Superior temporal gyrus (tissue), 1 donor: ENCODE measurements around the gene MED23.

Source experiments
- DNase-seq: peaks from one replicate; pipeline ENCODE4 v3.0.0-alpha.2; 2016; ENCODE audit errors: extremely low spot score

Gene MED23

DNA sequence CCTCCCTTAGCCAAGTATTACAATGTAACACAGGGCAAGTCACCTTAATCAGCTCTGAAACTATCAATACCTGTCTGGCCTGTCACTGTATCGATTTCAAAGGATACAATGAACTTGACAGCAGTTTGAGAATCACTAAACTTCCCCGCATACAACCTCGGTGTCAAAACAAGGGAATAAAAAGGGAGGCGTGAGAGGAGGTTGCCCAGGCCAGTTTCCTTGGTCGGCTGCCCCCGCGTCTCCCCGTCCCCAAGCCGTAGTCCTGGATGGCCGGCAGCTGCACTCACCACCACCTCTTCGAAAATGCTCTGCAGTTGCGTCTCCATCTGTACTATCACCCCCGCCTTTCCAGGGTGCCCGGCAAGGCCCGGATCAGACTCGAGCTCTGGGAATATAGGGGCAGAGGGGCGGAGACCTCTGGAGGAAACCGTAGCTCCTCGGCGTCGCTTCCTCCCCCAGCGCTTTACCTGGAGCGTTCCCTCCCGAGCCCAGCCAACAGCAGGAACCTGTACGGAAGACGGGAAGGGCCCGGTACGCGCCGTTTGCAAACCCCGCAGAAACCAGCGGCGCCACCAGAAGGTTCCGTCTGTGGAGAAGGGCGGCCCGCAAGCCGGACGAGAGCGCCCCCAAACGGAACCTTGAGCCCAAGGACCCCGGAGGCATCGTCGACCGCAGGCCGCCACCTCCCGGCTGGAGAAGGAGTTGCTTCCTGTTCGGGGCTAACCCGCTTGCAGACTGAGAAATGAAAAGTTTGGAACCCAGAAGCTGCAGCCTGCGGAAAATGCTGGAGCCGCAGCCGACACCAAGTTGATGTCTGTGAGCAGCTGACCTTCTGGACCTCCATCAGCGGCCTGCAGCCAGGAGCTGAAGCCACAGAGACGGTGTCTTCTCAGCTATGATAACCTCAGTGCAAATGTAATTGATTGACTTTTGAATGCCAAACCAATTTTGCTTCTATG is at the start of gene MED23:
TSS of gene MED23 (minus strand) at position 519 of the 959 bp plus-strand sequence. CDS start at position 326, 193 bp downstream.
- peak; percentile 95 for DNase-seq

GRCh38 chr6:131673184-131673583 is 45.1 kb upstream of the MED23 start:
- DNase-seq, result no peak

DNA sequence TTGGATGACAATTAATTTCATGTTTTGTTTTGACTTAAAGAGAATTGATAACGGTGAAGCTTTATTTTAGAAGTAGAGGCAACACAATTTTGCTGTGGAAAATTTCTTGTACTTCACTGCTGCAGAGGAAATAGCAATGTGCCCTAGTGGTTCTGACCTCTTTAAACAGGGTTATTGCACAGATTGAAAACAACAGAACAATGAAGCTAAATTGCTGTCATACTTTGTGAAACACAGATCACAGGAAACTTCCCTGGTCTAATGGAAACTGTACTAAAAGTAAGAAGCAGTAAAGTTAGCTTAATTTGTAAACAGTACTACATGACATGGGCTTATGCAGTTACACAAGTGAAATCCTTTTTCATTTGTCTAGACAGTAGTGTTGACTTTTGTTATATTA is 41.8 kb upstream of the MED23 start:
- DNase-seq, result no peak

GRCh38 chr6:131663578-131664165 is 35.6 kb upstream of the MED23 start:
- no peak for DNase-seq

- no peak for DNase-seq
Measured at GRCh38 chr6:131660195-131660594, 32.2 kb upstream of the MED23 start.

DNA sequence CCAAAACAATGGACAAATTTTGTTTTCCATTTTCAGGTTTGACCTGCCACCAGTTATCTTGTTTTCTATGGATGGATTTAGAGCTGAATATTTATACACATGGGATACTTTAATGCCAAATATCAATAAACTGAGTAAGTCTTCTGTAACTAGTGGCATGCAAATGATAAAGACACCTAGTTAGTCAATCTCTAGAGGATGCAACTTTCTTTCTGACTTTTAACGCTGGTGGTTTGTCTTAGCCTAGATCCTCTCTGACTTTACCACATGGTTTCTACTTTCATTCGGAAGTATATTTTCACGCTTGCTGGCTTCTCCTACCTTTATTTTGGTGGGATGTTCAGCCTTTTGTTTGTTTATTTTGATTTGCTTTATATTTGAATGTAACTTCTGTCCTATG is 30.2 kb upstream of the MED23 start:
- no peak for DNase-seq

DNA sequence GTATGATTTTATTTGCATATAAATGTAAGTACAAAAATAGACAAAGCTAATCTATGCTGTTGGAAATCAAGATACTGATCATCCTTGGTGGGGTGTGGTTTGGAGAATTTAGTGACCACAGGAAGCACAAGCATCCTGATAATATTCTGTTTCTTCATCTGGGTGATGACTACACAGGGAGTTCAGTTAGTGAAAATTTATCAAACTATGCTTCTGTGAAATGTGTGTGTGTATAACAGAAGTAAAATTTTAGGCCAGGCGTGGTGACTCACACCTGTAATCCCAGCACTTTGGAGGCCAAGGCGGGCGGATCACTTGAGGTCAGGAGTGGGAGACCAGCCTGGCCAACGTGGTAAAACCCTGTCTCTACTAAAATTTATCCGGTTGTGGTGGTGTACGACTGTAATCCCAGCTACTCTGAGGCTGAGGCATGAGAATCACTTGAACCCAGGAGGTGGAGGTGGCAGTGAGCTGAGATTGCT is 29.6 kb upstream of the MED23 start:
- no peak for DNase-seq

DNA sequence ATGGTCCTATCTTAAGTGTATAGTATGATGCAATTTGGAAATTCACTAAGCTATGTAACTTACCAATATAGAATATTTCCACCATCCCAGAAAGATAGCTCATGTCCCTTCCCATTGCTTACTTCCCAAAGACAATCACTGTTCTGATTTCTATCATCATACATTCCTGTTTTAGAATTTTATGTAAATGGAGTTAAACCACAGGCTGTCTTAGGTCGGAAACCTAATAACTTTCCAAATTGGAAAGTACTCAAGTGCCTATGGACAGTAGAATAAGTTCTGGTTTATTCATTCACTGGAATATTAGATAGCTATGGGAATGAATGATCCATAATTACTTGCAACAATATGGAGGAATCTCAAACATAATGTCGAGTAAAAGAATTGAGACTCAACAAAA is 29.2 kb upstream of the MED23 start:
- no peak for DNase-seq

DNA sequence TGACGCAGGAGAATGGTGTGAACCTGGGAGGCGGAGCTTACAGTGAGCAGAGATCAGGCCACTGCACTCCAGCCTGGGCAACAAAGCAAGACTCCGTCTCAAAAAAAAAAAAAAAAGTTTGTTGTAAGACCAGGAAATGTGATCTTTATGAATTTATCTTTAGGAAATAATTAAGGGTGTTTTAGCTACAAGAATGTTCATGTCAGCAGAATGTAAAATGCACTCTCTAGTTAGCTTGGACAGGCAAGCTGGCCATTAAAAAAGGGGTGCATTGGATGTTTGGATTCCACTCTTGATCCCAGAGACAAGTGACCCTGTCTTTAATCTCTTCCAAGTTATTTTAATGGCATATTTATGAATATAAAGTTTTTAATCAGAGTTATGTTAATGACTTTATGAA is 28.6 kb upstream of the MED23 start:
- DNase-seq, result no peak

DNA sequence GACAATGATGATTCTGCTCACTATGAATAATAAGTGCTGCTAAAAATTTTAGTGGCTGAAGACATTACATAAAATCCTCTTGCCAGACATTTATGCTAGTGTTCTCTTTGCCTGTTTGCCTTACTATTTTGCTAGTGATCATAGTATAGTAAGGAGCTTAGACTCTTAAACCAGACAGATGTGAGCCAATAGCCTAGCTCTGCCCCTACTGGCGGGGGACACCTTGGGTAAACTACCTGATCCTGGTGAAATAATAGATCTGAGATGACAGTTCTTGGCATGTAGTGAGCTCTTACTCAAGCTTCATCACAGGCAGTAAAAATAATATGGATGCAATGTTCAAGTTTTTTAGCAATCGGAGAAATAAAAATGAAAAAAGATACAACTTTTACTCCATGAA is 27.9 kb upstream of the MED23 start:
- DNase-seq, result no peak

GRCh38 chr6:131655387-131655786 is 27.3 kb upstream of the MED23 start:
- no peak for DNase-seq

GRCh38 chr6:131654326-131654725 is 26.3 kb upstream of the MED23 start:
- no peak for DNase-seq

DNA sequence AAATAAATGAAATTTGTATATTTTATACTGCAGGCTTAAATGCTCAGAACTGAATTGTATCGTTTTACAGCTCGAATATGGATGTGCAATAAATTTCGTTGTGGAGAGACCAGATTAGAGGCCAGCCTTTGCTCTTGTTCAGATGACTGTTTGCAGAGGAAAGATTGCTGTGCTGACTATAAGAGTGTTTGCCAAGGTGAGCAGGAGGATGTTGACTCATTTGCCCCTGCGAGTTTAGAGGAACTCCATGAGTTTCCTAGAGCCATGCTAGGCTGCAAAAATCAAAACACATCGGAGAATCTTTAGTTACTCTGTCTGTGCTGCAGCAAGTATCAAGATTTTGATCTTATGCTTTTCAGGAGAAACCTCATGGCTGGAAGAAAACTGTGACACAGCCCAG is 24.4 kb upstream of the MED23 start:
- DNase-seq, result no peak

GRCh38 chr6:131651782-131652181 is 23.7 kb upstream of the MED23 start:
- DNase-seq, result no peak

DNA sequence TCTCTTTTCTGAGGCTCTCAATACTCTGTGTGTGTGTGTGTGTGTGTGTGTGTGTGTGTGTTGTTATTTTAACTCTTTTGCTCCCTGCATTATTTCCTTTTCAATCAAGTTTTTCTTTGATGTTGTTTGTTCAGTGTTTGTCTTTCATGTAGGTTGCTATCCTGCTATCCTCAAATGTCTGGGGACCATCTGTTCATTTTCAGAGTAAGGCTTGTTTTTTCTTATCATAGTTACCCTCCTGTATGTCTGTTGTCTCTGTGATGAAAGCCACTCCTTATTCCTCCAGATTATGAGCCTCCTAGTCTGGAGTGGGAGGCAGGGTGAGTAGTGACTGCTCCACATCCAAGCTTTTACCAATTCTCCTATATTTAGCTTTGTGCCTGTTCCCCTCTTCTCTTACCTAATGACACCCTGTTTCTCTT is 18.2 kb upstream of the MED23 start:
- no peak for DNase-seq

DNA sequence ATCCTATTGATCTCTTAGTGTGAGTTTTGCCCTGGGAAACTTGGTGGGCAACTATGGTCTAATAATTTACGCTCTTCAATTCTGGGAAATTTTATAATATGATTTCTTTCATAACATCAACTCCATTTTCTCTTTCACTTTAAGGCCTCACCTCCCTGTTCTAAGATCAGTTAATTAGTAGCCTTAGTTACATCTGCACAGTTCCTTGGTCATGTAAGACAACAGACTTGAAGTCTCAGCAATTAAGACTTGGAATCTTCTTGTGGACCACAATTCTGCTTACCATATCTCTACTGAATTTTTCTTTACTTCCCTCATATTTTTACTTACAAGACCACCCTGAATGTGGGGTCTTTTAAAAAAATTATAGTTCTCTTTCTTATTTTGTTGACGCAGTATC is 17.8 kb upstream of the MED23 start:
- DNase-seq, result no peak

- DNase-seq, result no peak
Measured at GRCh38 chr6:131644921-131645320, 16.9 kb upstream of the MED23 start.

- DNase-seq, result no peak
Measured at GRCh38 chr6:131643855-131644460, 15.9 kb upstream of the MED23 start.

DNA sequence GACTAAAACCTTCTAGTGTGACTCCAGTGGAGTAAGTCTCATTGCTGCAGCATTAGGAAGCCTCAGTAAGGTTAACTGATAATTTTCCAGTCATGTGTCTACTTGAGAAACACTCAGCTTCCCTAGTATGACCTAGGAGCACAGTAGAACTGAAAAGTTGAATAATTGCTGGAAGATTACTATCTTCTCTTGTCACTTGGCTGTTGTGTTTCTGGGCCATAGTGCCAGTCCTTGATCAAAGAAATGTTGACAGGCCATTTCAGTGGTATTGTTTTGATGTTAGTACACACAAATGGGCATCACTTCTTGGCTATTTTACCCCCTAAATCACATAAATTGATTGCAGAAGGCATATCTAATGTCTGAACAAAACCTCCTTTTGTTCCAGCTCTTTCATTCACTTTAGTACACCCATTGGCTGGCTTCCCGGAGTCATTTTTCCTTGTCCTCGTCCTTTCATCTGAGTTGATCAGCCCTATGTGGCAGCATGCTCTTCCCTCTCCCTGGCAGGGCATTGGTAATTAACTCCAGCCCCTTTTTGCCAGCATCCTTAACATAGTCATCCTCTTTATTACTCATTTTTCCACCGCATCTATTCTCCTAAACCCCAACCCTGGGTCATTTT is 15.1 kb upstream of the MED23 start:
- peak; percentile 85 for DNase-seq

GRCh38 chr6:131642565-131642964 is 14.5 kb upstream of the MED23 start:
- DNase-seq, result no peak

- DNase-seq, result no peak
Measured at GRCh38 chr6:131641554-131641953, 13.5 kb upstream of the MED23 start.

GRCh38 chr6:131640576-131640975 is 12.5 kb upstream of the MED23 start:
- no peak for DNase-seq
